Nephron (organoid): ENCODE measurements around the gene MCF2L.

Experiments used
- H3K27ac Mint-ChIP-seq, 3 experiments: 2 replicates each; pipeline ENCODE4 v1.8.0; 2020; ENCODE audit warnings: mixed read lengths in 3 of 3, mild to moderate bottlenecking in 2 of 3, moderate library complexity in 1 of 3
- H3K27me3 Mint-ChIP-seq: 2 replicates; pipeline ENCODE4 v1.8.0; 2021; ENCODE audit warnings: low read depth, mild to moderate bottlenecking, moderate library complexity, mixed read lengths
- H3K36me3 Mint-ChIP-seq: 2 replicates; pipeline ENCODE4 v1.8.0; 2020; ENCODE audit warnings: low read depth, mixed read lengths
- H3K4me1 Mint-ChIP-seq: 2 replicates; pipeline ENCODE4 v1.8.0; 2020; ENCODE audit warnings: mixed read lengths
- H3K4me3 Mint-ChIP-seq, 3 experiments: 2 replicates each; pipeline ENCODE4 v1.8.0; 2020; ENCODE audit warnings: mild to moderate bottlenecking in 3 of 3, mixed read lengths in 3 of 3, moderate library complexity in 2 of 3
- H3K9me3 Mint-ChIP-seq: 2 replicates; pipeline ENCODE4 v1.8.0; 2020; ENCODE audit warnings: mixed read lengths
- TF ChIP-seq, protein P1 (sequence below), 3 experiments: fragments of 200-600 bp; sonication (generic); IDR thresholded peaks; one replicate each; pipeline ENCODE4 v1.5.0; 2021; ENCODE audit warnings: antibody characterized with exemption in 3 of 3; ENCODE audit not compliant: unreplicated experiment in 3 of 3

MCF2L gene

DNA sequence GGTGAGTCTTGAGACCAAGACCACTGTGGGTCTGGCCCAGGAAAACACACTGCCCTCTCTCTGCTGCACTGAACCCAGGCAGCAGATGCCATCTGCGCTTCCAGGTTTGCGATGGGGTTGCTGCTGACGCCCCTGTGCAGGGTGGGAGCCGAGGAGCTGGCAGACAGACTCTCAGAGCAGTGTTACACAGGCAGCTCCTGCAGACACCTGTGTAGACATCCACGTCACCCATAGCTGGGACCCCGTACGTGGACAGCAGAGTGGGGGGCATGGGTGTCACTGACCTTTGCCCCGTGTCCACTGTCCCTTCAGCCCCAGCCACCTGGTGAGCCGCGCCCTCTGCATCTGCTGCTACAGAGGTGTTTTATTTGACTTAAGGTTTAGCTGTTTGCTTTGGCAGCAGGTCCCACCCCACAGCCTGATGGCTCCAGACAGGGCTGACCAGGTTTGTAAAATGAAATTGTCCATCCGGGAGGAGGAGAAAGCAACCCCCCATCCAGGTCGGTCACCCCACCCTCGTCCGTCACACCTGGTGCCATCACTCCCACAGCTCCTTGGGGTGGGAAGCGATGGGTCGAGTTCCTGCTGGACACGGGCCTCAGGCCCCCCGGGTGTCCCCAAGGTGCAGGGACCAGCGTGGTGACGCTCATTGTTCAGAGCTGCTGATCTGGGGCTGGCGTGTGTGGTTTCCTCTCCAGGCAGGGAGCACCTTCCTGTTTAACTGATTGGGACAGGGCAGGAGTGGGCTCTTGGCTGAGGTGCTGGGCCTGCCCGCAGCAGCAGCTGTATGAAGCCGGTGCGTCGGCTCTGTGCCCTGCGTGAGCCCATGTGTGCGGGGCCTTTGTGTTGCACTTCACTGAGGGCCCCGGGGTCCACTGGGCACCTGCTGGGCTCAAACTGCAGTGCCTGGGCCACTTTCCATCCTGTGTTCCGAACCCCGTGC, 28.4 kb downstream of the MCF2L start:
- no peaks in the 10 kb centered on the region for H3K36me3 Mint-ChIP-seq
- TF ChIP-seq, protein P1, sequence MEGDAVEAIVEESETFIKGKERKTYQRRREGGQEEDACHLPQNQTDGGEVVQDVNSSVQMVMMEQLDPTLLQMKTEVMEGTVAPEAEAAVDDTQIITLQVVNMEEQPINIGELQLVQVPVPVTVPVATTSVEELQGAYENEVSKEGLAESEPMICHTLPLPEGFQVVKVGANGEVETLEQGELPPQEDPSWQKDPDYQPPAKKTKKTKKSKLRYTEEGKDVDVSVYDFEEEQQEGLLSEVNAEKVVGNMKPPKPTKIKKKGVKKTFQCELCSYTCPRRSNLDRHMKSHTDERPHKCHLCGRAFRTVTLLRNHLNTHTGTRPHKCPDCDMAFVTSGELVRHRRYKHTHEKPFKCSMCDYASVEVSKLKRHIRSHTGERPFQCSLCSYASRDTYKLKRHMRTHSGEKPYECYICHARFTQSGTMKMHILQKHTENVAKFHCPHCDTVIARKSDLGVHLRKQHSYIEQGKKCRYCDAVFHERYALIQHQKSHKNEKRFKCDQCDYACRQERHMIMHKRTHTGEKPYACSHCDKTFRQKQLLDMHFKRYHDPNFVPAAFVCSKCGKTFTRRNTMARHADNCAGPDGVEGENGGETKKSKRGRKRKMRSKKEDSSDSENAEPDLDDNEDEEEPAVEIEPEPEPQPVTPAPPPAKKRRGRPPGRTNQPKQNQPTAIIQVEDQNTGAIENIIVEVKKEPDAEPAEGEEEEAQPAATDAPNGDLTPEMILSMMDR (IDR thresholded peaks at IDR 0.05; ENCODE audit: unreplicated experiment in 3 of 3), result no peak
- peaks cover 44% of the 10 kb centered on the region for H3K4me1 Mint-ChIP-seq
- peak overlapping the region; percentile 11 to 61 (median 55) for H3K27ac Mint-ChIP-seq
- no peak overlapping the region for H3K4me3 Mint-ChIP-seq
- H3K27me3 Mint-ChIP-seq, result peaks cover 22% of the 10 kb centered on the region
- H3K9me3 Mint-ChIP-seq, result no peaks in the 10 kb centered on the region

DNA sequence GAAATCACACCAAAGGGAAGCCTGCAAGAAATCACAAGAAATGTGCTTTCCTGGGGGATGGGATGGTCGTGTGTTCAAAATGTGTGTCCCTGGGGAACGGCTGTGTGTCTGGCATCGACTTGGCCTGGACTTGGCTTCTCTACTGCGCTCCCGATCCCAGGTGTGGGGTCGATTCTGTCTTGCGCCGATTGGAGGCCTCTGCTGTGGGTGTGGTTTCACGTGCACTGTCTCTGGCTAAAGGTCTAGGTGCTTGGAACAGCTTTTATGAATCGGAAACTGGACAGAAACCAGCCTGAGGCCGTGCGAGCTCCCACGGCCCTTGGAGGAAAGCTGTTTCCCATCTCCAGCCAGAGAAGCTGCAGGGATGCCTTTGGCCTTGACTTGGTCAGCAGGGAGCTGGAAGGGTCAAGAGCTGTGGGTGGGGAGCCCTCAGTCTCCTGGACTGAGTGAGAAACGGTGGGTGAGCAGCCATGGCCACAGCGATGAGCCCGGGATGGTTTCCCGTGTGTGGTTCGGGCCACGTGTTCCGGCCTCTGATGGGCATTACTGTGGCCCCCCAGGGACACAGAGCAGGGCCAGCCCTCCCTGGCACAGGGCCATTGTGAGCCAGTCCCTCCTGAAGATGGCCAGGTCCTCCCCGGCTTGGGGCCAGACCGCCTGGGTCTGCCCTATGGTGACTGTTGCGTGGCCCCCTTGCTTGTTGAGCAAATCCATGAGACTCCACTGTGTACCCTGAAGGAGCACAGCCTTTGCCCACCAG, 29.7 kb downstream of the MCF2L start:
- H3K27ac Mint-ChIP-seq, result peak overlapping the region; percentile 11 to 61 (median 55)
- no peaks in the 10 kb centered on the region for H3K9me3 Mint-ChIP-seq
- H3K4me1 Mint-ChIP-seq, result peaks cover 36% of the 10 kb centered on the region
- TF ChIP-seq, protein P1 (IDR thresholded peaks at IDR 0.05; ENCODE audit: unreplicated experiment in 3 of 3), result no peak
- H3K4me3 Mint-ChIP-seq, result peak overlapping the region in 1 of 3 experiments; percentile 40
- H3K27me3 Mint-ChIP-seq, result peaks cover 19% of the 10 kb centered on the region
- H3K36me3 Mint-ChIP-seq, result no peaks in the 10 kb centered on the region

DNA sequence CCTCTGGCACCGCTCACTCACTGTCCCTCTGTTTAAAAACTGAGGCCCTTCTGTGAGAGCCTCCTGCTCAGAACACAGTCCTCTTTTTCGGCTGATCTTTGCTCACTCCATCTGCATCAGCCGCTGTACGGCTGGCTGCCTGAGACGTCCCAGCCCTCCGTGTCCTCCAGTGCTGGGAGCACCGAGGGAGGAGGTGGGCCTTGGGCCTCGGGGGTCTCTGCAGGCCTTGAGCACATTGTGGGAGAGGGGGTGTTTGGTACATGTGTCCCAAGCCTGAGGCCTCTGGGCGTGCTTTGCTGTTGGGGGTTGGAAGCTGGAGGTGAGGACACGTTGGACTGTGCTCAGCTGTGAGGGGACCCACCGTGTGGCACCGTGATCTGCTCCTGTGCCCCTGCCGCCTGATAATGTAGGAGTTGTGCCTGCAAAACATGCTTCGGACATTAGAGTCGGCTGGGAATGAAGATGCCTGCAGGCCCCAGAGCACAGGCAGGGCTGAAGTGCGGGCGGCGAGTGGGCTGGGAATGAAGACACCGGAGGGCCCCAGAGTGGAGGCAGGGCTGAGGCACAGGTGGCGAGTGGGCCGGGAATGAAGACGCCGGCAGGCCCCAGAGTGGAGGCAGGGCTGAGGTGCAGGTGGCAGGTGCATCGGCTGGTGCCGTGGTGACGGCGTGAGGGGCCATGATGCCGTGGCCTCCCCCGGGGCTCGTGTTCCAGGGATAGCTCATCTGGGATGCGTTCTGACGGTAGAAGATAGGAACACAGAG, 30.6 kb downstream of the MCF2L start:
- peaks cover 18% of the 10 kb centered on the region for H3K27me3 Mint-ChIP-seq
- H3K27ac Mint-ChIP-seq, result peak overlapping the region; percentile 33 to 70 (median 58)
- peaks cover 35% of the 10 kb centered on the region for H3K4me1 Mint-ChIP-seq
- H3K9me3 Mint-ChIP-seq, result no peaks in the 10 kb centered on the region
- H3K36me3 Mint-ChIP-seq, result peaks cover 5% of the 10 kb centered on the region
- TF ChIP-seq, protein P1 (IDR thresholded peaks at IDR 0.05; ENCODE audit: unreplicated experiment in 3 of 3), result no peak
- peak overlapping the region; percentile 34 to 86 (median 46) for H3K4me3 Mint-ChIP-seq

DNA sequence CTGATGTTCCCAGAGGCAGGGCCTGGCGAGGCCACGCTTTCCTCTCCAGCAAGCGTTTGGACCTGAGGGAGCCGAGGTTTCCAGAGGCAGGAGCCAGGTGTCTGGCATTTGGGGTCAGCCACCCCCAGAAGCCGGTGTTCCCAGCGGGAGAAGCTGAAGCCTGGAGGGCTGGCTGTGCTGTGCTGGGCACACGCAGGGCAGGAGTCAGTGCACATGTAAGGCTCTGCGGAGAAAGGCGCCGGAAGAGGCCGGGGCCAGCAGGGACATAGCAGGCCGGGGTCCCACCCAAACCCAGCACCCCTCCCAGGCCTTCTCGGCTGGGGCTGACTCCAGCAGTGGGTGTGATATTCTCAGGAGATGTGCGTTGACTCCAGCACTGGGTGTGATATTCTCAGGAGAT, 31.6 kb downstream of the MCF2L start:
- Mint-ChIP-seq H3K4me1 (peaks cover 35% of the 10 kb centered on the region), H3K27ac (peak overlapping the region in 2 of 3 experiments; percentile 41 to 86), H3K4me3 (peak overlapping the region in 2 of 3 experiments; percentile 53 to 86), H3K9me3 (no peaks in the 10 kb centered on the region), H3K27me3 (peaks cover 23% of the 10 kb centered on the region), H3K36me3 (peaks cover 12% of the 10 kb centered on the region)
- TF ChIP-seq, protein P1 (IDR thresholded peaks at IDR 0.05; ENCODE audit: unreplicated experiment in 3 of 3), result no peak

DNA sequence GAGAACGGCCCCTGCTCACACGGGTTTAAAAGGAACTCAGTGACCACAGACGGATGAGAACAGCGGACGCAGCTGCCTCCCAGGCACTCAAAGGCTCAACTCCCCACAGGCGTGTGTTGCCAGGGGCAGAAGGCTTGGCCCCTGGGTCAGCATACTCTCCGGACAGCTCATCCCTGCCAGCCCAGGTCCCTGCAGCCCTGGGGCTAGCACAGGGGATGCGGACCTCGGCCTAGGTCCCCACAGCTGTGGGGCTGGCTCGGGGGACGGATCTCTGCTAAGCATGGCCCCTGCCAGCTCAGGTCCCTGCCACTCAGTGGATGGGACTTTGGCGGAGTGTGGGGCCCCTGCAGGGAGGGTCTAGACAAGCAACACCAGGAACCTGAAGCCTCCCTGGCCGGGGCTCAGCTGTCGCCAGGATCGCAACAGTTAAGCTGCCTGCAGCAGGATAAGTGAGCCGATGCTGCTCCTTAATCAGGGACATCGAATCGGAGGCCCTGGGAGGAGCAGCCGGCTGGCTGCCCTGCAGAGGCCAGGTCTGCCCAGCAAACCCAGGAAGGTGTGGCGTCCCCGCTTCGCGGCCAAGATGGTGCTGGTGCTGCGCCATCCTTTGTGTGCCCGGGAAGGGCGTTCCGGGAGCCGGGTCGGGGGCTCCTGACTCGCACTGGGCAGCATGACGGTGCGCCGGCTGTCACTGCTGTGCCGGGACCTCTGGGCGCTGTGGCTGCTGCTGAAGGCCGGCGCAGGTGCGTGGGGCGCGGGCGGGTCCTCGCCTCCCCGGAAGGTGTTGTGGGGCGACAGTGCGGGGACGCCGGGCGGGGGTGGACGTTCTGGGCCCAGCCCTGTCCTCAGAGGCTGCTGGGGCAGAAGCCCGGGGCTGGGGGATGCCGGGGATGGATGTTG, 32.5 kb downstream of the MCF2L start:
- Mint-ChIP-seq H3K4me1 (peaks cover 35% of the 10 kb centered on the region), H3K27ac (peak overlapping the region; percentile 53 to 86 (median 70)), H3K27me3 (peaks cover 28% of the 10 kb centered on the region), H3K36me3 (peaks cover 13% of the 10 kb centered on the region), H3K4me3 (peak overlapping the region; percentile 85 to 86 (median 86)), H3K9me3 (no peaks in the 10 kb centered on the region)
- TF ChIP-seq, protein P1 (IDR thresholded peaks at IDR 0.05; ENCODE audit: unreplicated experiment in 3 of 3), result no peak
